WTC11 (cell line): ENCODE measurements around the gene SLC1A4. TPM values are rescaled to one million over a fixed set of nuclear protein-coding genes. Genes with fewer than 3 reads are reported as not detected.

Experiments used
- ATAC-seq: fragments of 200-7000 bp; cut with Tn5 transposase; 2 replicates; pipeline ENCODE4 v1.10.0; 2021; ENCODE audit warnings: mild to moderate bottlenecking, moderate library complexity
- CTCF ChIA-PET: fragments of 300-600 bp; sonication (Branson Sonifier 250); formaldehyde crosslinking; loops from one replicate; lab custom pipeline; 2021; ENCODE audit warnings: antibody characterized with exemption; lab: Charles Lee
- POLR2A ChIA-PET: fragments of 350-600 bp; sonication (Branson Sonifier 250); formaldehyde crosslinking; loops from one replicate; lab custom pipeline; 2021; ENCODE audit warnings: antibody characterized with exemption; lab: Charles Lee
- DNase-seq: peaks from one replicate; pipeline ENCODE4 v3.0.0; 2021; ENCODE audit warnings: low spot score
- H3K27ac Mint-ChIP-seq: 2 replicates; pipeline ENCODE4 v1.8.0; 2021; ENCODE audit warnings: mixed read lengths
- H3K27me3 Mint-ChIP-seq: 2 replicates; pipeline ENCODE4 v1.8.0; 2021; ENCODE audit warnings: low read depth, mild to moderate bottlenecking, moderate library complexity, mixed read lengths
- H3K36me3 Mint-ChIP-seq: 2 replicates; pipeline ENCODE4 v1.8.0; 2021; ENCODE audit warnings: mixed read lengths
- H3K4me1 Mint-ChIP-seq: 2 replicates; pipeline ENCODE4 v1.8.0; 2022; ENCODE audit warnings: mixed read lengths
- H3K4me3 Mint-ChIP-seq: 2 replicates; pipeline ENCODE4 v1.8.0; 2021; ENCODE audit warnings: mild to moderate bottlenecking, moderate library complexity, mixed read lengths
- H3K9me3 Mint-ChIP-seq: 2 replicates; pipeline ENCODE4 v1.8.0; 2021; ENCODE audit warnings: mixed read lengths
- ATF2 ChIP-seq: sonication (generic); formaldehyde crosslinking; IDR thresholded peaks from 2 replicates; pipeline ENCODE4 v1.8.1; 2022; ENCODE audit warnings: low read depth, missing genetic modification reagents, borderline replicate concordance
- CBFB ChIP-seq: sonication (generic); formaldehyde crosslinking; IDR thresholded peaks from 2 replicates; pipeline ENCODE4 v1.8.1; 2022; ENCODE audit warnings: mild to moderate bottlenecking, low read depth, missing genetic modification reagents
- CREM ChIP-seq: sonication (generic); formaldehyde crosslinking; IDR thresholded peaks from 2 replicates; pipeline ENCODE4 v1.8.1; 2022; ENCODE audit warnings: mild to moderate bottlenecking, missing genetic modification reagents, moderate library complexity
- CTCF ChIP-seq: fragments of 200-600 bp; IDR thresholded peaks from 2 replicates; pipeline ENCODE4 v1.8.0; 2022; ENCODE audit warnings: antibody characterized with exemption
- MYBL2 ChIP-seq: sonication (generic); formaldehyde crosslinking; IDR thresholded peaks from 2 replicates; pipeline ENCODE4 v1.8.1; 2023; ENCODE audit warnings: mild to moderate bottlenecking, moderate library complexity, missing genetic modification reagents
- NFATC4 ChIP-seq: fragments of 250-450 bp; sonication (Bioruptor Pico); IDR thresholded peaks from 2 replicates; pipeline ENCODE4 v1.9.0; 2021; ENCODE audit warnings: mild to moderate bottlenecking
- NFE2L1 ChIP-seq: sonication (generic); formaldehyde crosslinking; IDR thresholded peaks from 2 replicates; pipeline ENCODE4 v1.8.1; 2023; ENCODE audit warnings: missing genetic modification reagents
- RORB ChIP-seq: fragments of 250-450 bp; sonication (Bioruptor Pico); IDR thresholded peaks from 2 replicates; pipeline ENCODE4 v1.9.0; 2021; ENCODE audit warnings: mild to moderate bottlenecking
- ZNF219 ChIP-seq: sonication (generic); formaldehyde crosslinking; IDR thresholded peaks from 2 replicates; pipeline ENCODE4 v1.8.0; 2023; ENCODE audit warnings: missing genetic modification reagents, mild to moderate bottlenecking, borderline replicate concordance
- ZNF232 ChIP-seq: sonication (generic); formaldehyde crosslinking; IDR thresholded peaks from 2 replicates; pipeline ENCODE4 v1.8.0; 2022; ENCODE audit warnings: mild to moderate bottlenecking, missing genetic modification reagents
- ZNF425 ChIP-seq: fragments of 250-450 bp; sonication (Bioruptor Pico); conservative IDR thresholded peaks from 2 replicates; pipeline ENCODE4 v1.9.0; 2021; ENCODE audit warnings: mild to moderate bottlenecking
- total RNA-seq: library from RNA; stranded (reverse); gene quantifications from 3 replicates; pipeline ENCODE4 v1.2.3, GENCODE V29; 2021
- TF ChIP-seq, protein P1 (sequence below): sonication (generic); formaldehyde crosslinking; IDR thresholded peaks from 2 replicates; pipeline ENCODE4 v1.8.1; 2023; ENCODE audit warnings: mild to moderate bottlenecking, missing genetic modification reagents, moderate library complexity
- TF ChIP-seq, protein P2 (sequence below): sonication (generic); formaldehyde crosslinking; IDR thresholded peaks from 2 replicates; pipeline ENCODE4 v1.8.1; 2023; ENCODE audit warnings: mild to moderate bottlenecking, moderate library complexity, missing genetic modification reagents

The SLC1A4 gene
- total RNA-seq, 1 experiment from 2014 or later: 1.6 TPM

GRCh38 chr2:65013776-65014175 lies 24.6 kb downstream of the SLC1A4 start (continued):
- no peak for TF ChIP-seq ZNF425 (CRISPR knock-in tag)
- no peak for TF ChIP-seq CBFB (CRISPR knock-in tag)
- TF ChIP-seq, protein P1, sequence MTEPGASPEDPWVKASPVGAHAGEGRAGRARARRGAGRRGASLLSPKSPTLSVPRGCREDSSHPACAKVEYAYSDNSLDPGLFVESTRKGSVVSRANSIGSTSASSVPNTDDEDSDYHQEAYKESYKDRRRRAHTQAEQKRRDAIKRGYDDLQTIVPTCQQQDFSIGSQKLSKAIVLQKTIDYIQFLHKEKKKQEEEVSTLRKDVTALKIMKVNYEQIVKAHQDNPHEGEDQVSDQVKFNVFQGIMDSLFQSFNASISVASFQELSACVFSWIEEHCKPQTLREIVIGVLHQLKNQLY (CRISPR knock-in tag): no peak
- no peak for TF ChIP-seq ZNF219 (CRISPR knock-in tag)
- no peak for TF ChIP-seq MYBL2
- TF ChIP-seq, protein P2, sequence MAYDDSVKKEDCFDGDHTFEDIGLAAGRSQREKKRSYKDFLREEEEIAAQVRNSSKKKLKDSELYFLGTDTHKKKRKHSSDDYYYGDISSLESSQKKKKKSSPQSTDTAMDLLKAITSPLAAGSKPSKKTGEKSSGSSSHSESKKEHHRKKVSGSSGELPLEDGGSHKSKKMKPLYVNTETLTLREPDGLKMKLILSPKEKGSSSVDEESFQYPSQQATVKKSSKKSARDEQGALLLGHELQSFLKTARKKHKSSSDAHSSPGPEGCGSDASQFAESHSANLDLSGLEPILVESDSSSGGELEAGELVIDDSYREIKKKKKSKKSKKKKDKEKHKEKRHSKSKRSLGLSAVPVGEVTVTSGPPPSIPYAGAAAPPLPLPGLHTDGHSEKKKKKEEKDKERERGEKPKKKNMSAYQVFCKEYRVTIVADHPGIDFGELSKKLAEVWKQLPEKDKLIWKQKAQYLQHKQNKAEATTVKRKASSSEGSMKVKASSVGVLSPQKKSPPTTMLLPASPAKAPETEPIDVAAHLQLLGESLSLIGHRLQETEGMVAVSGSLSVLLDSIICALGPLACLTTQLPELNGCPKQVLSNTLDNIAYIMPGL (CRISPR knock-in tag): no peak
- no peak for TF ChIP-seq ZNF232
- no peak for TF ChIP-seq ATF2 (CRISPR knock-in tag)
- TF ChIP-seq NFATC4 (CRISPR knock-in tag): no peak
- TF ChIP-seq CREM (CRISPR knock-in tag): no peak

DNA sequence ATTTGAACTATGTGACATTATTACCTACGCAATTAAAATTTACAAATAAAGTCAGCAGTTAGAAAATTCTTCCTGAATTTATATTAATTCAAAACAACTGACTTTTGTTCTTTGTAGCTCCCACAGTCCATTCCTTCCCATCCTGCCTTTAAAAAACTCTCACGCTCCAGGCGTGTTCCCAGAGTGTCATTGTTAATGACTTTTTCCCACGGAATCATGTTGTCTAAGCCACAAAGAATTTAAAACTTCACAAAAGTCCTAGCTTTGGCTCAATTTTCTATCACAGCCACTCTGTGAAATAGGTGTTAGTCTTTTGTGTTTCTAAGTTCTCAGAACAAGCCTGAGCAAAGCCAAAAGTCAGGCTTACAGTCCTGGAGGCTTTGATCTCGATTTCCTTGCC lies 26.5 kb downstream of the SLC1A4 start:
- H3K27me3 Mint-ChIP-seq: no peaks in the 10 kb centered on the region
- DNase-seq: no peak
- no peak for TF ChIP-seq CTCF
- no peak for TF ChIP-seq ATF2 (CRISPR knock-in tag)
- TF ChIP-seq NFE2L1 (CRISPR knock-in tag): no peak
- TF ChIP-seq, protein P1 (CRISPR knock-in tag): no peak
- TF ChIP-seq RORB (CRISPR knock-in tag): no peak
- TF ChIP-seq, all 79 proteins: peak for 0
- H3K4me1 Mint-ChIP-seq: peaks cover 23% of the 10 kb centered on the region
- H3K4me3 Mint-ChIP-seq: no peak overlapping the region
- no peaks in the 10 kb centered on the region for H3K36me3 Mint-ChIP-seq
- H3K27ac Mint-ChIP-seq: no peak overlapping the region
- no peaks in the 10 kb centered on the region for H3K9me3 Mint-ChIP-seq
- CTCF ChIA-PET: no interaction called here
- ATAC-seq: no peak
- POLR2A ChIA-PET: no interaction called here
